Activated T-cell treated with anti-CD3 and anti-CD28 coated beads, Interleukin-2, amount 50 U/mL, for 72 hours (primary cell): ENCODE results near the gene TRIM49. TPM values are rescaled to one million over a fixed set of nuclear protein-coding genes. Genes with fewer than 3 reads are reported as not detected.
"Not testable (repeated sequence)": the region's sequence is repeated elsewhere in the genome, so short reads cannot be mapped to it uniquely, and the experiment has no call there.

Experiments used
- ATAC-seq, 2 donors: fragments of 150-1000 bp; cut with Tn5 transposase; replicated peaks in 1 of 2; 2 replicates each; pipeline ENCODE4 v1.10.0; 2021; ENCODE audit warnings: moderate library complexity in 2 of 2, mild to moderate bottlenecking in 1 of 2
- DNase-seq, 2 donors: peaks; one replicate each; pipeline ENCODE4 v3.0.0; 2021 to 2022; ENCODE audit warnings: mixed read lengths in 1 of 2
- H3K27ac Mint-ChIP-seq: one replicate; pipeline ENCODE4 v1.8.0; 2022; ENCODE audit warnings: mild to moderate bottlenecking, moderate library complexity, mixed read lengths
- H3K27me3 Mint-ChIP-seq: one replicate; pipeline ENCODE4 v1.8.0; 2022; ENCODE audit warnings: low read depth, mixed read lengths
- H3K36me3 Mint-ChIP-seq, 2 donors: one replicate each; pipeline ENCODE4 v1.8.0; 2022; ENCODE audit warnings: mixed read lengths in 2 of 2, mild to moderate bottlenecking in 1 of 2; ENCODE audit not compliant: insufficient read depth in 2 of 2
- H3K4me1 Mint-ChIP-seq: one replicate; pipeline ENCODE4 v1.8.0; 2022; ENCODE audit warnings: low read depth, mixed read lengths
- H3K4me3 Mint-ChIP-seq, 2 donors: one replicate each; pipeline ENCODE4 v1.8.0; 2022; ENCODE audit warnings: mild to moderate bottlenecking in 2 of 2, mixed read lengths in 2 of 2, moderate library complexity in 2 of 2
- H3K9me3 Mint-ChIP-seq, 2 donors: one replicate each; pipeline ENCODE4 v1.8.0; 2022; ENCODE audit warnings: mixed read lengths in 2 of 2
- total RNA-seq, 2 donors: library from RNA; stranded (reverse); gene quantifications; one replicate each; pipeline ENCODE4 v1.2.3, GENCODE V29; 2022

The TRIM49 gene
- total RNA-seq, result not detected

DNA sequence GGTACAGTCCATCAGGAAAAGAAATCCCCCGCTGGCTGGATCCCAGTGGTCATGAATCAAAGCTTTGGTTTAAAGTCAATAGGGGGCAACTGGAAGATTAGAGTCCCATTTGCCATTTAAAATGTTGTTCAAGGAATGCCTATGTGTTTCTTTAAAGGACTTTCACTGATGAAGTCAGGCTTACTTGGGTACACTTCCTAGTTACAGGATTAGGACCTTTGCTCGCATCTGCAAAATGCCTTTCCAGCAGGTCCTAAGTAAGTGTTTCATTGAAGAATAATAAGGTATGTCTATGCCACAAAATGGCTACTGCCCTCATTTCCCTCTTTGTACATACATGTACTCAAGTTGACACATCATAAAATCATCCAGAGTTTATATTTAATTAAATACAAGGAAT is at the start of gene TRIM49:
Gene TRIM49, minus strand, starts transcription at position 101 of the 400 bp plus-strand sequence. CDS start 4,106 bp downstream, outside the sequence.
- H3K4me3 Mint-ChIP-seq, H3K36me3 Mint-ChIP-seq, H3K9me3 Mint-ChIP-seq, H3K27me3 Mint-ChIP-seq, H3K4me1 Mint-ChIP-seq, H3K27ac Mint-ChIP-seq, ATAC-seq, DNase-seq: not testable (repeated sequence)

GRCh38 chr11:89826694-89827093 is 18.3 kb upstream of the TRIM49 start:
- H3K4me1 Mint-ChIP-seq, H3K27me3 Mint-ChIP-seq, H3K9me3 Mint-ChIP-seq, H3K27ac Mint-ChIP-seq, H3K36me3 Mint-ChIP-seq, ATAC-seq, H3K4me3 Mint-ChIP-seq, DNase-seq: not testable (repeated sequence)

- H3K4me3 Mint-ChIP-seq, H3K27ac Mint-ChIP-seq, DNase-seq, H3K27me3 Mint-ChIP-seq, H3K4me1 Mint-ChIP-seq, H3K9me3 Mint-ChIP-seq, H3K36me3 Mint-ChIP-seq, ATAC-seq: not testable (repeated sequence)
Observed at GRCh38 chr11:89820008-89820407, 11.6 kb upstream of the TRIM49 start.

- H3K36me3 Mint-ChIP-seq, H3K4me3 Mint-ChIP-seq, DNase-seq, H3K27ac Mint-ChIP-seq, H3K4me1 Mint-ChIP-seq, ATAC-seq, H3K27me3 Mint-ChIP-seq, H3K9me3 Mint-ChIP-seq: not testable (repeated sequence)
Observed at GRCh38 chr11:89813535-89813934, 5.2 kb upstream of the TRIM49 start.

DNA sequence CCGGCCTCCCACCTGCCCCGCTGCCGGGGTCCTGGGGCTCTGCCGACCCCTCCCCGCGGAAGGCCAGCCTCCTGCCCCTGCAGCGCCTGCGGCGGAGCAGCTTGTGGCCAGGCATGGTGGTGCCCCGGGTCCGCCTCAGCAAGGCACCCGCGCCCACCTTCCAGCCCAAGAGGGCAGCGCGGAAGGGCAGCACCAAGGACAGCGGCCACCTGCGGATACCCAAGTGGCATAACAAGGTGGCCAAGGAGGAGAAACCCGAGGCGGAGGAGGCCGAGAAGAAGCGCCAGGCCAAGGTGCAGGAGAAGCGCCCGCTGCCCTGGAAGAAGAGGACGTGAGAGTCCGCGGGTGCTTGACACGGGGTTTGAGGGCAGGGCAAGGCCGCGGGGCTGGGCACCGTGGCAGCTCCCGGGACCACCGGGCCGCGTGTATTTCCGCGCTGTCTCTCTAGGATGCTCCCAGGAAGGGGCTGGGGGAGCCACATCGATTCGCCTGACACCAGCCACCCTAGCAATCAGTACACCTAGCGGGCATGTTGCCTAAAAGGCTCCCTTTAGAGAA is 20.8 kb downstream of the TRIM49 start:
- not testable (repeated sequence) for H3K36me3 Mint-ChIP-seq, H3K27ac Mint-ChIP-seq, DNase-seq, H3K27me3 Mint-ChIP-seq, H3K4me1 Mint-ChIP-seq, H3K4me3 Mint-ChIP-seq, ATAC-seq, H3K9me3 Mint-ChIP-seq

DNA sequence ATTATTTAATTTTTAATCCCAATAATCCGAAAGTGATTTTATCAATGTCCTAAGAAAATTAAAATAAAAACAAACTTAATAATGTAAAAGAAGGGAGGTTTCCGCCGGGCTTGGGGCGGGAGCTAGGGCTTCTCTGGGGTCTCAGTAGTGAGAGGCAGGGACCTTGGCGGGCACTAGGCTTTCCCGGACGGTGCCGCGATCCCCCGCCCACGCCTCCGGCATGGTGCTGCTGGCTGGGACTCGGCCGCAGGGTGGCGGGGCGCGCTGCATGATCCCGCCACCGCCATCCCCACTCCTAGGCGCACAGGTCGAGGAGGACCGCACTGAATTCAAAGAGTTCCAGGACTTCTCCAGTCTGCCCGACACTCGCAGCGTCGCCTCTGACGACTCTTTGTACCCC is 22.6 kb downstream of the TRIM49 start:
- not testable (repeated sequence) for H3K27me3 Mint-ChIP-seq, DNase-seq, H3K36me3 Mint-ChIP-seq, H3K4me3 Mint-ChIP-seq, H3K27ac Mint-ChIP-seq, H3K9me3 Mint-ChIP-seq, H3K4me1 Mint-ChIP-seq, ATAC-seq

GRCh38 chr11:89750822-89751221 is 57.6 kb downstream of the TRIM49 start:
- H3K4me3 Mint-ChIP-seq, H3K27ac Mint-ChIP-seq, H3K4me1 Mint-ChIP-seq, ATAC-seq, H3K9me3 Mint-ChIP-seq, DNase-seq, H3K36me3 Mint-ChIP-seq, H3K27me3 Mint-ChIP-seq: not testable (repeated sequence)

Other genes starting within 250 kb of the TRIM49 start
- not detected for gene TRIM77, start 98.3 kb downstream of the TRIM49 start, total RNA-seq
- not detected for gene TRIM64B, start 69.9 kb upstream of the TRIM49 start, total RNA-seq
- not detected for gene TRIM49D1, start 113.7 kb upstream of the TRIM49 start, total RNA-seq
- not detected for gene TRIM49D2, start 115.5 kb upstream of the TRIM49 start, total RNA-seq
- not detected for gene TRIM64, start 157.5 kb upstream of the TRIM49 start, total RNA-seq
- gene TRIM49C, start 222.5 kb upstream of the TRIM49 start, total RNA-seq, result not detected